Measurements from ENCODE around the gene KHDRBS2.

GRCh38 chr6:61675734-61676133 is 610.3 kb downstream of the KHDRBS2 start:
- TF ChIP-seq, protein P1, sequence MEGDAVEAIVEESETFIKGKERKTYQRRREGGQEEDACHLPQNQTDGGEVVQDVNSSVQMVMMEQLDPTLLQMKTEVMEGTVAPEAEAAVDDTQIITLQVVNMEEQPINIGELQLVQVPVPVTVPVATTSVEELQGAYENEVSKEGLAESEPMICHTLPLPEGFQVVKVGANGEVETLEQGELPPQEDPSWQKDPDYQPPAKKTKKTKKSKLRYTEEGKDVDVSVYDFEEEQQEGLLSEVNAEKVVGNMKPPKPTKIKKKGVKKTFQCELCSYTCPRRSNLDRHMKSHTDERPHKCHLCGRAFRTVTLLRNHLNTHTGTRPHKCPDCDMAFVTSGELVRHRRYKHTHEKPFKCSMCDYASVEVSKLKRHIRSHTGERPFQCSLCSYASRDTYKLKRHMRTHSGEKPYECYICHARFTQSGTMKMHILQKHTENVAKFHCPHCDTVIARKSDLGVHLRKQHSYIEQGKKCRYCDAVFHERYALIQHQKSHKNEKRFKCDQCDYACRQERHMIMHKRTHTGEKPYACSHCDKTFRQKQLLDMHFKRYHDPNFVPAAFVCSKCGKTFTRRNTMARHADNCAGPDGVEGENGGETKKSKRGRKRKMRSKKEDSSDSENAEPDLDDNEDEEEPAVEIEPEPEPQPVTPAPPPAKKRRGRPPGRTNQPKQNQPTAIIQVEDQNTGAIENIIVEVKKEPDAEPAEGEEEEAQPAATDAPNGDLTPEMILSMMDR (optimal IDR thresholded peaks at IDR 0.05 in 1 of 3, IDR thresholded peaks at IDR 0.05 in 1 of 3, conservative IDR thresholded peaks at IDR 0.05 in 1 of 3; ENCODE audit: extremely low read depth in 1 of 3, insufficient read depth in 2 of 3, low read length in 3 of 3), result no peak
- no peak for TF ChIP-seq EZH2 (IDR thresholded peaks at IDR 0.05; ENCODE audit: low read length)
